Kidney epithelial cell (primary cell): Measurements from ENCODE around the gene TNFRSF12A. TPM values are rescaled to one million over a fixed set of nuclear protein-coding genes. Genes with fewer than 3 reads are reported as not detected.

ENCODE experiments used
- DNase-seq: peaks from one replicate; pipeline ENCODE4 v3.0.0-alpha.2; 2010; ENCODE audit warnings: low read depth
- H3K27me3 ChIP-seq: 2 replicates; pipeline ENCODE4 v1.6.0; 2011; ENCODE audit warnings: low read length; ENCODE audit not compliant: control insufficient read depth, insufficient read depth
- H3K36me3 ChIP-seq: 2 replicates; pipeline ENCODE4 v1.5.1; 2011; ENCODE audit warnings: low read length; ENCODE audit not compliant: control insufficient read depth, insufficient read depth
- H3K4me3 ChIP-seq: 2 replicates; pipeline ENCODE4 v1.5.1; 2011; ENCODE audit warnings: low read depth, mild to moderate bottlenecking, control low read depth, low read length
- total RNA-seq: library from RNA; depleted of rRNA; stranded (reverse); fragments of >200 nt; gene quantifications from 2 replicates; pipeline ENCODE4 v1.2.3, GENCODE V29; 2015
- TF ChIP-seq, protein P1 (sequence below): IDR thresholded peaks from 2 replicates; pipeline ENCODE4 v1.5.1; 2011; ENCODE audit warnings: mild to moderate bottlenecking, moderate library complexity, low read length, control low read depth, inconsistent platforms; ENCODE audit not compliant: insufficient read depth, poor library complexity, severe bottlenecking

The TNFRSF12A gene
- total RNA-seq, 1 donor from 2014 or later, result 572 TPM

DNA sequence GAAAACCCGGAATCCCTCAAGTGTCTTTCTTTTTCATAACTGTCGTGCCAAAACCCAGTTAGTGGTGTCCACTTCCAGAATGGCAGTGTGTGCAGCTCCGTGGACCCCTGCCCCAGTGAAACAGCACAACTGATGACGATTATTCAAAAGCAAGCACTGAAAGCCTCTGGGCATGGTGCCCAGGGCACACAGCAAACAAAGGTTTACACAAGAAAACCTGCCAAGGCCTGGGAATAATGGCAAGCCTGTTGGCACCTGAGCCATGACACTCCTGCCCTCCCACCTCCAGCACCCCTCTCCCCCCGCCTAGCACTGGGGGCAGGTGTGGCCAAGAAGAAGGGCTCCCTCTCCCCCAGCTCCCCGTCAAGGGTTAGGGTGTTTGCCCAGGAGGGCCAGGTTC lies 42.7 kb upstream of the TNFRSF12A start:
- Histone ChIP-seq H3K4me3 (no peak overlapping the region), H3K27me3 (no peaks in the 10 kb centered on the region), H3K36me3 (peaks cover 1% of the 10 kb centered on the region)
- TF ChIP-seq, protein P1, sequence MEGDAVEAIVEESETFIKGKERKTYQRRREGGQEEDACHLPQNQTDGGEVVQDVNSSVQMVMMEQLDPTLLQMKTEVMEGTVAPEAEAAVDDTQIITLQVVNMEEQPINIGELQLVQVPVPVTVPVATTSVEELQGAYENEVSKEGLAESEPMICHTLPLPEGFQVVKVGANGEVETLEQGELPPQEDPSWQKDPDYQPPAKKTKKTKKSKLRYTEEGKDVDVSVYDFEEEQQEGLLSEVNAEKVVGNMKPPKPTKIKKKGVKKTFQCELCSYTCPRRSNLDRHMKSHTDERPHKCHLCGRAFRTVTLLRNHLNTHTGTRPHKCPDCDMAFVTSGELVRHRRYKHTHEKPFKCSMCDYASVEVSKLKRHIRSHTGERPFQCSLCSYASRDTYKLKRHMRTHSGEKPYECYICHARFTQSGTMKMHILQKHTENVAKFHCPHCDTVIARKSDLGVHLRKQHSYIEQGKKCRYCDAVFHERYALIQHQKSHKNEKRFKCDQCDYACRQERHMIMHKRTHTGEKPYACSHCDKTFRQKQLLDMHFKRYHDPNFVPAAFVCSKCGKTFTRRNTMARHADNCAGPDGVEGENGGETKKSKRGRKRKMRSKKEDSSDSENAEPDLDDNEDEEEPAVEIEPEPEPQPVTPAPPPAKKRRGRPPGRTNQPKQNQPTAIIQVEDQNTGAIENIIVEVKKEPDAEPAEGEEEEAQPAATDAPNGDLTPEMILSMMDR, result no peak
- no peak for DNase-seq

DNA sequence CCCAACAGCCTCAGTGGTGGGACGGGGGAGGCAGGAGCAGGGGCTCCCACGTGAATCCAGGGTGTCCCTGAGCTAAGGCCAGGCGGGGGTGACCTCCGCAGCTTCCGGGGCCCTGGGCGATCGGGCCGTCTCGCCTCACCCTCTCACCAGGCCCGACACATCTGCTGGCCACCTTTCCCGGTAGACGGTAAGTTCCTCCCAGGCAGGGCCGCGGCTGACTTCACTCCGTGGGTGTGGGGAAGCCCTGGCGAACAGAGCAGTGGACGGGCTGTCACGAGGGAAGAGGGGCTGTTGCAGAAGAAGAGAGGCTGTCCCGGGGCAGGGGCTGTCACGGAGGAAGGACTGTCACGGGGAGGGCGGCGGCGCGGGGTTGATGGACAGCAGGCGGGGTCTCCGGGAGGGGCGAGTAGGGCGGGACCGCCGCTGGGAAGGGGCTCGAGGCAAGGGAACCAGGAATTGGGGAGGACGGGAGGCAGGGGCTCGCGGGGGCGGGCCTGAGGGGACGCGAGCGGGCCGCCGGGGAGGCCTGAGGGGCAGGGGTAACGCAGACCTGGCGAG lies 40.4 kb upstream of the TNFRSF12A start:
- no peaks in the 10 kb centered on the region for H3K27me3 ChIP-seq
- peak overlapping the region; percentile 82 for H3K4me3 ChIP-seq
- H3K36me3 ChIP-seq, result no peaks in the 10 kb centered on the region
- no peak for DNase-seq
- TF ChIP-seq, protein P1, result no peak

DNA sequence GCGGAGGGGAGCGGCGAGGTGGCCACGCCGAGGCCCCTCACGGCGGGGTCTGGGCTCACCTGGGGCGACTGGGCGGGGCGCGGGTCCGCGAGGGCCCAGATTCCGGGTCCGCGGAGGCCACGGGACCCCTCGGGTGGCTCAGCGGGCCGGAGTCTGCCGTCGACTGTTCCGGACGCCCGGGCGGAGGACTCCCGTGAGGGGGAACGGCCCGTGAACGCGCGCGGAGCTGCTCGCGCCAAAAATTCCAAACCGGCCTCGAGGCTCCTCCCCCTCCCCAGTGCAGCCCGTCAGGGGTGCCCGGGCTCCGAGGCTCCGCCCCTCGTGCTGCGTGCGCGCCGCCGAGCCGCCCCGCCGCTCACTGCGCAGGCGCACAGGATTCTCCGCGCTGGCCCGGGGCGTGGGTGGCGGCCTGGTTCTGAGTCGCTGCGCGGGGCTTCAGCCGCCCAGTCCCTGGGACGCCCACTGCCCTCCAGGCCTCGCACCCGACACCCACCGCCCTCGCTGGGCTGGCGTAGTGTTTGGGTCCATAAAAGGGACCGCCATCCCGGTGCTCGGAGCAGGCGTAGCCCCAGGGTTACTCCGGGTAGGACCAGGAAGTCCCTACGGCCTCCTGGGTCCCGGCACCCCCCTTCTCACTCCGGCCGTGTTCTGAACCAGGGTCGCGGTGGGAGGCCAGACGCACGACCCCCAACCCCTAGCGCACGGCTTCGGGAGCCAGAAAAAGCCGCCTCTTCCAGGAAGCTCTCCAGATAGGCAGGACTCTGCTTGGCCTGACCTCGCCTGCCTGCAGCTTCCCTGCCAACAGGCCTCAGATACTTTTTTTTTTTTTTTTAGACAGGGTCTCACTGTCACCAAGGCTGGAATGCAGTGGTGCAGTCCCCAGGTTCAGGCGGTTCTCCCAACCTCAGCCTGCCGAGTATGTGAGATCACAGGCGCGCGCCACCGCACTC lies 39.7 kb upstream of the TNFRSF12A start, which contains the start of gene PKMYT1:
Gene PKMYT1, minus strand, starts transcription at position 220 of the 950 bp plus-strand sequence. CDS start 789 bp downstream, outside the sequence.
- Histone ChIP-seq H3K4me3 (peak within 1 kb of the TSS; percentile 82), H3K27me3 (no peaks in the 10 kb centered on the region), H3K36me3 (no peaks in the 10 kb centered on the region)
- TF ChIP-seq, protein P1, result no peak
- no peak for DNase-seq

DNA sequence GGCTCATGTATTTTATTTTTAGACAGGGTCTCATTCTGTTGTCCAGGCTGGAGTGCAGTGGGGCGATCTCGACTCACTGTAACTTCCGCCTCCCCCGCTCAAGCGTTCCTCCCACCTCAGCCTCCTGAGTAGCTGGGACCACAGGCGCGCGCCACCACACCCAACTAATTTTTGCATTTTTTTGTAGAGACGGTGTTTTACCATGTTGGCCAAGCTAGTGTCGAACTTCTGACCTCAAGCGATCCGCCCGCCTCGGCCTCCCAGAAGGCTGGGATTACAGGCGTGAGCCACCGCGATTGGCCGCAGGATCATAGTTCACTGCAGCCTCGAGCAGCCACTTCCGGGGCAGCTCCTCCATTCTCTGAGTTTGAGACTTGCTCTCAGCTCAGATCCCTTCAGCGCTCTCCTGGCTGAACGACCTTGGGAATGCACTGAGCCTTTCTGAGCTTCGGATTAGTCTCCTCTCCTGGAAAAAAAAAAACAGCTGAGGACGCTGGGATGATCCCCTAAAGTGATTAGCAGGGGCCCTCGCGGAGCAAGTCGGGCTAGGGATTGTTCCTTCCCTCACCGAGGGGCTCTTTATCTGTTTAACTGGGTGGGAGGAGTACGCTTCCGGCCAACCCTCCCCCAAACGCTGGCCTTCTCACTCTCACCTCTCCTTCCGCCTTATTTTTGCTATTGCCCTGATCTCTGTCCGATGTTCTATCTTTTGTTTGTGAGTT lies 38.8 kb upstream of the TNFRSF12A start:
- H3K27me3 ChIP-seq, result no peaks in the 10 kb centered on the region
- DNase-seq, result no peak
- H3K36me3 ChIP-seq, result no peaks in the 10 kb centered on the region
- TF ChIP-seq, protein P1, result no peak
- H3K4me3 ChIP-seq, result no peak overlapping the region

DNA sequence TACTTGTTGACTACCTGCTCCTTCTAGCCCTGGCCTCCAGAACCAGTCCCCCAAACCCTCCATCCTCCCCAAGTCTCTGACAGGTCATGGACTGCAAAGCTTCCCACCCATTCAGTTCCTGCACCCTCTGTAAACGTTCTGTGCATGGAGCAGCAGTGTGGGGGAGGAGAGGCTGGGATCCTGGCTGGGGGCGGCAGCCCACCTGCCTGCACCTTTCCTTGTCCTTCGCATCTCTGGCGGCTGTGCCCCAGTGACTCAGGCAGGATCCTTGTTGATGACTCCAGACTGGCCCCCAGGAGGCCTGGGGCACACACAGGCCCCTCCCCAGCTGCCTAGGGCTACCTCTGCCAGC lies 38.3 kb upstream of the TNFRSF12A start:
- no peaks in the 10 kb centered on the region for H3K36me3 ChIP-seq
- TF ChIP-seq, protein P1, result no peak
- peaks cover 2% of the 10 kb centered on the region for H3K27me3 ChIP-seq
- no peak overlapping the region for H3K4me3 ChIP-seq
- no peak for DNase-seq
